Erythroblast (primary cell): Measurements from ENCODE around the gene PAM16.

ENCODE experiments used
- GATA1 ChIP-seq: IDR thresholded peaks from 2 replicates; pipeline ENCODE4 v1.6.1; 2011; ENCODE audit warnings: low read depth, mild to moderate bottlenecking, control low read depth, low read length, moderate library complexity
- POLR2A ChIP-seq: IDR thresholded peaks from 2 replicates; pipeline ENCODE4 v1.6.1; 2011; ENCODE audit warnings: mild to moderate bottlenecking, low read length

GRCh38 chr16:4378161-4378666 is 27.1 kb upstream of the PAM16 start:
- TF ChIP-seq POLR2A, result no peak
- no peak for TF ChIP-seq GATA1
